ENCODE measurements around the gene TGFA. TPM values are rescaled to one million over a fixed set of nuclear protein-coding genes. Genes with fewer than 3 reads are reported as not detected.

The TGFA gene
- polyA plus RNA-seq, 2 of the 4 experiments (the other 2 are of a cell fraction), result 3.5 to 5.3 TPM

DNA sequence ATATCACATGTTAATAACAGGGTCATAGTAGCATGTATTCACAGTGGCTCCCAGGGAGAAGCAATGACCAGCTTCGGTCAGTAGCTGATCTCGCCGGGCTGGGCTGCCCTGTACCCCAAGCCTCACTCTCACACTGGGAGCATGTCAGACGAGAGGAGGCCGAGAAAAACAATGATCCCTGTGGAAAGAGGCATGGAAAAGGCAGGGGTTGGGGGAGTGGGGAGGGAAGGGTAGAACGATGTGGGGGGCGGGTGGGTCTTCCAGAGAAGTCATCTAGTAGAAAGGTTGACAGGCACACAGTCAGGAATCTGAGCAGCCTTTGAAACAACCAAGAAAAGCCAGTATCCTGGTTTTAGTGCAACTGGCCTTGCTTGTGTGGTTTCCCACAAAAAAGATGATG, 25.4 kb downstream of the TGFA start:
- Histone ChIP-seq H3K9me3 (no peaks in the 10 kb centered on the region), H3K4me1 (peaks cover 52% of the 10 kb centered on the region), H3K4me3 (no peak overlapping the region), H3K4me2 (no peak overlapping the region), H3K27ac (peak overlapping the region in 1 of 2 experiments; percentile 56; a peak in 4 of 6 replicates)
- WGBS (ENCODE audit: missing lambda C conversion rate), result 92% methylated on average over 7 of the region's 7 CpGs
- CTCF ChIA-PET, result interaction anchor here (1.7 kb wide), 1 partner anchor 29 kb away, joined by 3 read pairs; no protein-coding TSS in a partner anchor
- DNase-seq (ENCODE audit: low read depth in 1 of 2, low spot score in 1 of 2) (no peak), ATAC-seq (no peak), FAIRE-seq (no peak)
- TF ChIP-seq GATA3 (IDR thresholded peaks at IDR 0.05; ENCODE audit: borderline replicate concordance) (no peak), HOXA7 (CRISPR knock-in tag; IDR thresholded peaks at IDR 0.05) (no peak)
- POLR2A ChIA-PET, result interaction anchor here (0.9 kb wide), 1 partner anchor 25 kb away, joined by 3 read pairs; no protein-coding TSS in a partner anchor

DNA sequence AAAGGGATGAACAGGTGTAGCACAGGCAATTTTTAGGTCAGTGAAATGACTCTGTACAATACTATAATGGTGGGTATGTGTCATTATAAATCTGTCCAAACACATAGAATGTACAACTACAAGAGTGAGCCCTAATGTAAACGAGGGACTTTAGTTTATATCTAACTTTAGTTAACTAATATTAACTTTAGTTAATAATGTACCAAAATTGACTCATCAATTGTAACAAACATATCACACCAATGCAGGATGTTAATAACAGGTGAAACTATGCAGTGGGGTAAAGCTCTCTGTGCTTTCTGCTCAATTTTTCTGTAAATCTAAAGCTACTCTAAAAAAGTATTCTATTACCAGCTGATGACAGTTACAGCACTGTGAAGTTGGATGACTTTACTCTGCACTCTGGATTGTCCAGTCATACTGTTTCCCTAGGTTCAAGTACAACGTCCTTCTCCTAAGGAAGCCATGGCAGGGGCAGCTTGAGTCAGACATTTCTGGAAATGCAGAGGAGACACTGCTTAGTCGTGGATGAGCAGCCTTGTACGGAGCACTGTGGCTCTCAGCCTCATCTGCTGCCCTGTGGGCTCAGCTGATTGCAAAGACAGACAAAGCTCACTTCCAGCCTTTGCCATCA, 26.1 kb downstream of the TGFA start:
- H3K27ac ChIP-seq, result peak overlapping the region in 1 of 2 experiments; percentile 56; a peak in 4 of 6 replicates
- no peak overlapping the region for H3K4me3 ChIP-seq
- peak in 1 of 2 experiments; percentile 25 for DNase-seq (ENCODE audit: low read depth in 1 of 2, low spot score in 1 of 2)
- ChIA-PET POLR2A (no interaction called here), CTCF (interaction anchor here (1.0 to 1.7 kb wide), 3 partner anchors 30 to 197 kb away, joined by 3 to 4 read pairs (median 3); no protein-coding TSS in a partner anchor)
- WGBS (ENCODE audit: missing lambda C conversion rate), result 5% methylated on average over 4 of the region's 4 CpGs
- H3K4me2 ChIP-seq, result peak overlapping the region; percentile 44
- FAIRE-seq, result no peak
- no peak for TF ChIP-seq GATA3 (IDR thresholded peaks at IDR 0.05; ENCODE audit: borderline replicate concordance)
- TF ChIP-seq ZC3H11A (IDR thresholded peaks at IDR 0.05), result no peak
- TF ChIP-seq CHD2 (IDR thresholded peaks at IDR 0.05; ENCODE audit: low read length, partially characterized antibody), result no peak
- TF ChIP-seq HOXA7 (CRISPR knock-in tag; IDR thresholded peaks at IDR 0.05), result no peak
- peaks cover 56% of the 10 kb centered on the region for H3K4me1 ChIP-seq
- no peaks in the 10 kb centered on the region for H3K9me3 ChIP-seq
- ATAC-seq, result no peak

DNA sequence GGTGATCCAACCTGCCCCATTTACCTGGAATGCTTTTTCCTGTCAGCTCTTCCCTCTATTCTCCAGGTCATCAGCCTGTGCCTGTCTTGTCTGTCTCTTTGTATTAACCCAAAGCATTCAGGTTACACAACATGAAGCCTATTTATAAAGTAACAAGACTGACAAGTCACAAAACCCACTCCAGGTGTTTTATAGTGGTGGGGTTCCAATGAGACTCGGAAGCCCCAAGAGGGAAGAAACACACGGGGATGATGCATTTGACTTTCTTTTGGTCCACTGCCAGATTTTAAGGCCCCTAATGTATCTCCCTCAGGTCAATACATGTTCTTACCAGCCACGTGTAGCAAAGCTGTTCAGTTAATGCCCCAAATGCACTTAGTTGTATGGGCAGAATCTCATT, 27.5 kb downstream of the TGFA start:
- Histone ChIP-seq H3K27ac (peak overlapping the region; percentile 42 to 92; a peak in 5 of 6 replicates), H3K4me2 (peak overlapping the region; percentile 89; the same call in 1 of the 3 replicates), H3K4me1 (peaks cover 56% of the 10 kb centered on the region), H3K4me3 (no peak overlapping the region), H3K9me3 (no peaks in the 10 kb centered on the region)
- ChIA-PET CTCF (interaction anchor here (1.1 to 1.7 kb wide), 3 partner anchors 9 to 222 kb away, joined by 3 to 7 read pairs (median 4); no protein-coding TSS in a partner anchor), POLR2A (no interaction called here)
- ATAC-seq (no peak), FAIRE-seq (no peak), DNase-seq (ENCODE audit: low read depth in 1 of 2, low spot score in 1 of 2) (no peak)
- TF ChIP-seq MAFK (IDR thresholded peaks at IDR 0.05; ENCODE audit: partially characterized antibody), result no peak
- TF ChIP-seq TFCP2L1 (CRISPR knock-in tag; IDR thresholded peaks at IDR 0.05), result no peak
- TF ChIP-seq ESRRA (IDR thresholded peaks at IDR 0.05; ENCODE audit: borderline replicate concordance, low read length), result no peak
- TF ChIP-seq, protein P1, sequence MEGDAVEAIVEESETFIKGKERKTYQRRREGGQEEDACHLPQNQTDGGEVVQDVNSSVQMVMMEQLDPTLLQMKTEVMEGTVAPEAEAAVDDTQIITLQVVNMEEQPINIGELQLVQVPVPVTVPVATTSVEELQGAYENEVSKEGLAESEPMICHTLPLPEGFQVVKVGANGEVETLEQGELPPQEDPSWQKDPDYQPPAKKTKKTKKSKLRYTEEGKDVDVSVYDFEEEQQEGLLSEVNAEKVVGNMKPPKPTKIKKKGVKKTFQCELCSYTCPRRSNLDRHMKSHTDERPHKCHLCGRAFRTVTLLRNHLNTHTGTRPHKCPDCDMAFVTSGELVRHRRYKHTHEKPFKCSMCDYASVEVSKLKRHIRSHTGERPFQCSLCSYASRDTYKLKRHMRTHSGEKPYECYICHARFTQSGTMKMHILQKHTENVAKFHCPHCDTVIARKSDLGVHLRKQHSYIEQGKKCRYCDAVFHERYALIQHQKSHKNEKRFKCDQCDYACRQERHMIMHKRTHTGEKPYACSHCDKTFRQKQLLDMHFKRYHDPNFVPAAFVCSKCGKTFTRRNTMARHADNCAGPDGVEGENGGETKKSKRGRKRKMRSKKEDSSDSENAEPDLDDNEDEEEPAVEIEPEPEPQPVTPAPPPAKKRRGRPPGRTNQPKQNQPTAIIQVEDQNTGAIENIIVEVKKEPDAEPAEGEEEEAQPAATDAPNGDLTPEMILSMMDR (IDR thresholded peaks at IDR 0.05), result no peak
- no peak for TF ChIP-seq PHF8 (IDR thresholded peaks at IDR 0.05; ENCODE audit: borderline replicate concordance, low read depth)
- no peak for TF ChIP-seq RAD21 (conservative IDR thresholded peaks at IDR 0.05 in 1 of 2, IDR thresholded peaks at IDR 0.05 in 1 of 2)
- no peak for TF ChIP-seq SREBF2 (IDR thresholded peaks at IDR 0.05)
- no peak for TF ChIP-seq HEYL (CRISPR knock-in tag; IDR thresholded peaks at IDR 0.05)
- no peak for TF ChIP-seq HOXB13 (CRISPR knock-in tag; IDR thresholded peaks at IDR 0.05; ENCODE audit: low read depth)
- TF ChIP-seq SMC3 (IDR thresholded peaks at IDR 0.05), result no peak
- TF ChIP-seq HOXB5 (CRISPR knock-in tag; IDR thresholded peaks at IDR 0.05), result no peak
- no peak for TF ChIP-seq ZC3H11A (IDR thresholded peaks at IDR 0.05)
- 79% methylated on average over 3 of the region's 3 CpGs for WGBS (ENCODE audit: missing lambda C conversion rate)

- POLR2A ChIA-PET, result no interaction called here
- peak; percentile 61 for FAIRE-seq
- peaks cover 56% of the 10 kb centered on the region for H3K4me1 ChIP-seq
- peak; percentile 37 to 66 for ATAC-seq
- H3K9me3 ChIP-seq, result no peaks in the 10 kb centered on the region
- H3K27ac ChIP-seq, result peak overlapping the region; percentile 80 to 92
- 0% methylated on average over 1 of the region's 1 CpG for WGBS (ENCODE audit: missing lambda C conversion rate)
- H3K4me3 ChIP-seq, result 0 out of 3 replicates have a peak overlapping the region, but pooled peaks have one; percentile 13
- peak overlapping the region; percentile 89 for H3K4me2 ChIP-seq
- CTCF ChIA-PET, result interaction anchor here (0.6 to 1.7 kb wide), 8 partner anchors 28 to 221 kb away, joined by 3 to 8 read pairs (median 3); no protein-coding TSS in a partner anchor
- peak; percentile 73 to 74 for DNase-seq (ENCODE audit: low read depth in 1 of 2, low spot score in 1 of 2)
- TF ChIP-seq FOXS1 (CRISPR knock-in tag; IDR thresholded peaks at IDR 0.05), result no peak
- TF ChIP-seq CEBPB (IDR thresholded peaks at IDR 0.05), result no peak
- no peak for TF ChIP-seq ZNF302 (CRISPR knock-in tag; IDR thresholded peaks at IDR 0.05)
- TF ChIP-seq TP53 (CRISPR knock-in tag; IDR thresholded peaks at IDR 0.05), result no peak
- TF ChIP-seq, protein P1 (IDR thresholded peaks at IDR 0.05), result no peak
- TF ChIP-seq EP300 (IDR thresholded peaks at IDR 0.05), result peak in 1 of 2 experiments; percentile 53; a peak in 2 of 5 replicates
- TF ChIP-seq NR3C1 (IDR thresholded peaks at IDR 0.05), result no peak
- no peak for TF ChIP-seq RARB (CRISPR knock-in tag; IDR thresholded peaks at IDR 0.05)
- TF ChIP-seq TFCP2L1 (CRISPR knock-in tag; IDR thresholded peaks at IDR 0.05), result no peak
- TF ChIP-seq FOSL2 (IDR thresholded peaks at IDR 0.05), result no peak
- TF ChIP-seq FOSL2 (CRISPR knock-in tag; IDR thresholded peaks at IDR 0.05), result peak; percentile 27; the same call in 1 of the 2 replicates
- peak; percentile 42 for TF ChIP-seq JUNB (IDR thresholded peaks at IDR 0.05)
- TF ChIP-seq ZFP36 (IDR thresholded peaks at IDR 0.05; ENCODE audit: borderline replicate concordance, partially characterized antibody), result no peak
- no peak for TF ChIP-seq SREBF2 (IDR thresholded peaks at IDR 0.05)
- TF ChIP-seq FOSB (CRISPR knock-in tag; IDR thresholded peaks at IDR 0.05), result no peak
- no peak for TF ChIP-seq HOXB13 (CRISPR knock-in tag; IDR thresholded peaks at IDR 0.05; ENCODE audit: low read depth)
- peak; percentile 75 for TF ChIP-seq MAFK (IDR thresholded peaks at IDR 0.05; ENCODE audit: partially characterized antibody)
Observed at GRCh38 chr2:70525032-70525431, 28.6 kb downstream of the TGFA start.
